MM.1S (cell line): ENCODE data around the gene AQP3.

Experiments used
- CTCF ChIP-seq: fragments of 300-600 bp; sonication (generic); IDR thresholded peaks from 2 replicates; pipeline ENCODE4 v1.5.1; 2016; ENCODE audit warnings: antibody characterized with exemption, low read length, mixed read lengths
- EZH2 ChIP-seq: fragments of 300-600 bp; sonication (generic); optimal IDR thresholded peaks from 2 replicates; pipeline ENCODE3; 2017; ENCODE audit warnings: low read depth, mild to moderate bottlenecking, antibody characterized with exemption, low read length, mixed read lengths

- no peak for TF ChIP-seq CTCF
- TF ChIP-seq EZH2, result no peak
Measured at GRCh38 chr9:33476503-33476902, 29.1 kb upstream of the AQP3 start.
